Measurements from ENCODE around the gene C12orf75. TPM values are rescaled to one million over a fixed set of nuclear protein-coding genes. Genes with fewer than 3 reads are reported as not detected.
"Not testable (repeated sequence)": the region's sequence is repeated elsewhere in the genome, so short reads cannot be mapped to it uniquely, and the experiment has no call there.

C12orf75 gene
- total RNA-seq, 4 donors from 2014 or later: 17.4 to 28.5 (median 25.3) TPM

DNA sequence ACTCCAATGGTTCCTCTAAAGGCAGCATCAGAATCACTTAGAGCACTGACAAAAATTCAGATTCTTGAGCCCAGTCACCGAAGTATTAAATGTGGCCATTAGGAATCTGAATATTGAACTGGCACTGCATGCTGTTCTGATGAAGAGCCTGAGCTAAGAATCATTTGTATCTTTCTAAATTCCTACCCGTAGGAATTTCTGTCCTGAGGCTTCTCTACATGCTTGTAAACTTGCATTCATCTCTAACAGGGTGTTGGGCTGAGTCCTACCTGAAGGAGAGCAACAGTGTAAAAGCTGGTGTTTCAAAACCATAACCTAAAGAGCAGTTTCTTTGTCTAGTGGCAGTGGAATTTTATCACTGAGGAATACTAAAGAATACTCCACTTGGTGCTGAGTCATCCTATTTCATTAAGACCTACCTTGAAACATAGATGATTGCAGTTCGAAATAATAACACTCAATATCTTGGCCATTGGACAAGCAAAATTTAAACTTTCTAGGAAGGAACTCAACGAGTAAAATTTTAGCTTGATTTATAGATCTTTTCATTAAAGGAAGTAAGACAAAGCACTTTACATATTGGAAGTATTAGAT is 35.5 kb upstream of the C12orf75 start:
- H3K36me3 ChIP-seq: no peaks in the 10 kb centered on the region
- DNase-seq (ENCODE audit: low spot score in 2 of 2): no peak
- 53% methylated on average over 4 of the region's 4 CpGs for WGBS
- TF ChIP-seq, protein P1, sequence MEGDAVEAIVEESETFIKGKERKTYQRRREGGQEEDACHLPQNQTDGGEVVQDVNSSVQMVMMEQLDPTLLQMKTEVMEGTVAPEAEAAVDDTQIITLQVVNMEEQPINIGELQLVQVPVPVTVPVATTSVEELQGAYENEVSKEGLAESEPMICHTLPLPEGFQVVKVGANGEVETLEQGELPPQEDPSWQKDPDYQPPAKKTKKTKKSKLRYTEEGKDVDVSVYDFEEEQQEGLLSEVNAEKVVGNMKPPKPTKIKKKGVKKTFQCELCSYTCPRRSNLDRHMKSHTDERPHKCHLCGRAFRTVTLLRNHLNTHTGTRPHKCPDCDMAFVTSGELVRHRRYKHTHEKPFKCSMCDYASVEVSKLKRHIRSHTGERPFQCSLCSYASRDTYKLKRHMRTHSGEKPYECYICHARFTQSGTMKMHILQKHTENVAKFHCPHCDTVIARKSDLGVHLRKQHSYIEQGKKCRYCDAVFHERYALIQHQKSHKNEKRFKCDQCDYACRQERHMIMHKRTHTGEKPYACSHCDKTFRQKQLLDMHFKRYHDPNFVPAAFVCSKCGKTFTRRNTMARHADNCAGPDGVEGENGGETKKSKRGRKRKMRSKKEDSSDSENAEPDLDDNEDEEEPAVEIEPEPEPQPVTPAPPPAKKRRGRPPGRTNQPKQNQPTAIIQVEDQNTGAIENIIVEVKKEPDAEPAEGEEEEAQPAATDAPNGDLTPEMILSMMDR (IDR thresholded peaks at IDR 0.05): no peak
- TF ChIP-seq POLR2A (IDR thresholded peaks at IDR 0.05) (no peak), EP300 (IDR thresholded peaks at IDR 0.05) (no peak), POLR2AphosphoS5 (IDR thresholded peaks at IDR 0.05) (no peak)
- peaks cover 9% of the 10 kb centered on the region for H3K4me1 ChIP-seq
- H3K9me3 ChIP-seq: no peaks in the 10 kb centered on the region
- no peak overlapping the region for H3K27ac ChIP-seq
- H3K4me3 ChIP-seq: no peak overlapping the region
- no peaks in the 10 kb centered on the region for H3K27me3 ChIP-seq

DNA sequence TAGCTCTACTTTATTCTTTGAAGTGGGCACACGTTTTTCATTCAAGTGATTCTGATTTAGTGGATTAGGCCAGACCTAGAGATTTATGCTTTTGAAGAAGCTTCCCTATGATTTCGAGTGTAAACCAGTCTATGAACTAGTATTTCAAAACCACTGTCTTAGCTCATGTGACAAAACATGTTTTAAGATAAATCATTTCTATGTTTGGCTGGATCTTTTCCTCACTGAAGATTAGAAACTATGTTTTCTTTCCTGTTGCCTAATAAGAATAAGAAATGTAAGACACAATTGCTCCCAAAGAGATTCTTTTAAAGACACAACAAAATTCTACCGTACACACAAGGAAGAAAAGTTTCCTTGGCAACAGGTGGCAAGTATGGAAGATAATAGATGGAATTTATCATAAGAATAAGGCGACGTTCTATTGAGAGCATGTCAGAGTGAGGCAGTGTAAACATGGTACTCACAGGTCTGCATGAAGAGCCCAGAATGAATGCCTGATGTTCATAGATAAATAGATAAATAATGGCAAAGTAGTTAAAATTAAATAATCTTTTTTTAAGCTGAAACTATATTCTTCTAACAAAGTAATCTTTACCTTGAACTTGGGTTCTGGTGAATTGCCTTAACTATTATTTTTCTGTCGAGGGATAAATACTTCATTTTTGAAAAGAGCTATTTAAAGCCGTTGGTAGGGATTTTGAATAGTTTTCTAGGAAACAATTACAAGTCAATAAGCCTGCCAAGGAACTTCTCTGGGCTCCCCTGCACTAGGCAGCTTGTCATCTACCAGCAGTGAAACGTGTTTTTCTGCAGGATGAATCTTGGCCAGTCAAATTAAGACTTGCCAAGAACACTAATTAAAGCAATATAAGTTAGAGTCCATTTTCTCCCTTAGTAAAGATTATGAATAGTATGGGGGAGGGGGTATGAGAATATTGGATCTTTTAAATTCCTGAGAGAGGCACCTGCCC is 34.1 kb upstream of the C12orf75 start:
- no peaks in the 10 kb centered on the region for H3K9me3 ChIP-seq
- WGBS: 31% methylated on average over 8 of the region's 8 CpGs
- DNase-seq (ENCODE audit: low spot score in 2 of 2): no peak
- H3K4me3 ChIP-seq: no peak overlapping the region
- no peaks in the 10 kb centered on the region for H3K27me3 ChIP-seq
- no peak overlapping the region for H3K27ac ChIP-seq
- TF ChIP-seq EP300 (IDR thresholded peaks at IDR 0.05) (no peak), POLR2A (IDR thresholded peaks at IDR 0.05) (no peak), POLR2AphosphoS5 (IDR thresholded peaks at IDR 0.05) (no peak)
- TF ChIP-seq, protein P1 (IDR thresholded peaks at IDR 0.05): no peak
- H3K36me3 ChIP-seq: no peaks in the 10 kb centered on the region
- H3K4me1 ChIP-seq: peaks cover 9% of the 10 kb centered on the region

DNA sequence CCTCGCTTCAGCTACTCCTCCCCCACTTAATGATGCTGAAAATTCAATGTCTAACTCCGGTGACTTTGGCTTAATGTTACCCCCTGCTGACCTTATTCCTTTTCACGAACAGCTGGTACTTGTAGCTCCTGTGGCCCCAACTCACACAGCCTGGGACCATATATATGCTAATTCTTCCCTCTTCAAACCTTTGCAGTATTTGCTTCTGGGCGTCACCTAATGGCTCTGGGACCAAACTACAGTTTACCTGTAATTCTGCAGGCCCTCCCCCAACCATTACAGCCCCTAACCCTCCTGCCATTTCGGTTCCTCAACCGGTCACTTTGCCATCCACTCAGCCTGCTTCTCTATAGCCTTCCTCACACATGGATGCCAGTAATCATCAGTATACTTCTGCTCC is 29.6 kb upstream of the C12orf75 start:
- 95% methylated on average over 6 of the region's 6 CpGs for WGBS
- no peak for DNase-seq (ENCODE audit: low spot score in 2 of 2)
- H3K36me3 ChIP-seq: no peaks in the 10 kb centered on the region
- H3K4me1 ChIP-seq: peaks cover 9% of the 10 kb centered on the region
- no peaks in the 10 kb centered on the region for H3K9me3 ChIP-seq
- no peak overlapping the region for H3K27ac ChIP-seq
- H3K27me3 ChIP-seq: no peaks in the 10 kb centered on the region
- no peak overlapping the region for H3K4me3 ChIP-seq
- TF ChIP-seq POLR2A (IDR thresholded peaks at IDR 0.05) (no peak), POLR2AphosphoS5 (IDR thresholded peaks at IDR 0.05) (no peak), EP300 (IDR thresholded peaks at IDR 0.05) (no peak)
- TF ChIP-seq, protein P1 (IDR thresholded peaks at IDR 0.05): no peak

GRCh38 chr12:105301696-105302095 is 28.8 kb upstream of the C12orf75 start:
- no peaks in the 10 kb centered on the region for H3K27me3 ChIP-seq
- H3K9me3 ChIP-seq: no peaks in the 10 kb centered on the region
- no peaks in the 10 kb centered on the region for H3K36me3 ChIP-seq
- 77% methylated on average over 5 of the region's 5 CpGs for WGBS
- no peak for TF ChIP-seq EP300 (IDR thresholded peaks at IDR 0.05)
- TF ChIP-seq POLR2AphosphoS5 (IDR thresholded peaks at IDR 0.05): no peak
- no peak for TF ChIP-seq POLR2A (IDR thresholded peaks at IDR 0.05)
- TF ChIP-seq, protein P1 (IDR thresholded peaks at IDR 0.05): no peak
- H3K27ac ChIP-seq: no peak overlapping the region
- H3K4me1 ChIP-seq: peaks cover 5% of the 10 kb centered on the region
- H3K4me3 ChIP-seq: no peak overlapping the region
- no peak for DNase-seq (ENCODE audit: low spot score in 2 of 2)

DNA sequence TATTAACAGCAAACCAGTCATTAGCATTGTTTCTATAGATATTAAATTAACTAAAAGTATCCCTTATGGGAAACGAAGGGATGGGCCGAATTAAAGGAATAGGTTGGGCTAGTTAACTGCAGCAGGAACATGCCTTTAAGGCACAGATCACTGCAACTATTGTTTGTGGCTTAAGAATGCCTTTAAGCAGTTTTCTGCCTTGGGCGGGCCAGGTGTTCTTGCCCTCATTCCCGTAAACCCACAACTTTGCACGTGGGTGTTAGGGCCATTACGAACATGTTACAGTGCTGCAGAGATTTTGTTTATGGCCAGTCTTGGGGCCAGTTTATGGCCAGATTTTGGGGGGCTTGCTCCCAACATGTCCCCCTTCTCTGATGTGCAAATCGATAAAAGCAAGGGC is 27.5 kb upstream of the C12orf75 start:
- H3K4me1 ChIP-seq; H3K4me3 ChIP-seq; H3K9me3 ChIP-seq; DNase-seq (ENCODE audit: low spot score in 2 of 2); H3K36me3 ChIP-seq; H3K27ac ChIP-seq; H3K27me3 ChIP-seq: not testable (repeated sequence)
- 96% methylated on average over 7 of the region's 7 CpGs for WGBS

DNA sequence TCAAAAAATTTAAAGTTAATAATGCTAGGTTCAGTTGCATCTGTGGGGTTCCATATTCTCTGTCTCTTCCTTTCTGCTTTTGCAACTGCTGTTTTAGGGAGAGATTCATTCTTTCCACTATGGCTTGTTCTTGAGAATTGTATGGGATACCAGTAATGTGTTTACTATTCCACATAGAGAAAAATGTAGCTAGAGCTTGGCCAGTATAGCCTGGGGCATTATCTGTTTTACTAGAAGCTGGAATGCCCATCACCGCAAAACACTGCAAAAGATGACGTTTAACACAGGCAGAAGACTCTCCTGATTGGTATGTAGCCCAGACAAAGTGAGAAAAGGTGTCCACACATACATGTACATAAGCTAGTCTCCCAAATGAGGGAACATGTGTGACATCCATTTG is 25.9 kb upstream of the C12orf75 start:
- H3K9me3 ChIP-seq; H3K36me3 ChIP-seq; H3K27ac ChIP-seq; H3K4me3 ChIP-seq; H3K27me3 ChIP-seq; H3K4me1 ChIP-seq; DNase-seq (ENCODE audit: low spot score in 2 of 2): not testable (repeated sequence)
- WGBS: 74% methylated on average over 2 of the region's 2 CpGs

DNA sequence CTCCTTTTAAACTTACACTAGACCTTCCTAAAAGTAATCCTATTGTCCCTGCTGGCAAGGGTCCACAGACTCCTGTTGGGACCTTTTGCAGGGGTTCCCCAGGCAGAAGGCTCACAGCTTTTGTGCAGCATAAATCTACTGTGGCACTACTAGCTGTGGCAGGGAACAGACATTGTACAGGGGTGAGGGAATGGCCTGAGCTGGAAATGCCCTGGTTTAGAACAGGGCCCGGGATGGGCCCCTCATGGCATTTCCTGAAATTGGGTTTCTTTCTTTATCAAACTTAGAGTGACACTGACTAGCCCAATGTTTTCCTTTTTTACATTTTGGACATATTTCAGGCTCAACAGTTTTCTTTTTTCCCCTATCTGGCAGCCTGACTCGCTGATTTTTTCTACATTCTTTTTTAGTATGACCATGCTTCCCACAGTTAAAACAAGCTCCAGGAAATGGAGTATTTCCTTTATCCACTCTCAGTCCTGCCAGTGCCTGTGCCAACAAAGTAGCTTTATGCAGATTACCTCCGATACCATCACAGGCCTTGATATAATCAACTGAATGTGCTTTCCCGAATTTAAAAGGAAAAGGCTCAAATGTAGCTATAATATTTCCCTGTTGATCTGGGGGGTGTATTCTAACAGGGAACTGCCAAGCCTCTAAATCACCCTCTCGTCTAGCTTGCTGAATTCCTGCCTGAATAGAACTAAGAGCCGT is 22.7 kb upstream of the C12orf75 start:
- not testable (repeated sequence) for H3K27me3 ChIP-seq; H3K36me3 ChIP-seq; H3K9me3 ChIP-seq; H3K27ac ChIP-seq; DNase-seq (ENCODE audit: low spot score in 2 of 2); H3K4me3 ChIP-seq
- H3K4me1 ChIP-seq: peaks cover 17% of the 10 kb centered on the region
- 18% methylated on average over 6 of the region's 6 CpGs for WGBS

DNA sequence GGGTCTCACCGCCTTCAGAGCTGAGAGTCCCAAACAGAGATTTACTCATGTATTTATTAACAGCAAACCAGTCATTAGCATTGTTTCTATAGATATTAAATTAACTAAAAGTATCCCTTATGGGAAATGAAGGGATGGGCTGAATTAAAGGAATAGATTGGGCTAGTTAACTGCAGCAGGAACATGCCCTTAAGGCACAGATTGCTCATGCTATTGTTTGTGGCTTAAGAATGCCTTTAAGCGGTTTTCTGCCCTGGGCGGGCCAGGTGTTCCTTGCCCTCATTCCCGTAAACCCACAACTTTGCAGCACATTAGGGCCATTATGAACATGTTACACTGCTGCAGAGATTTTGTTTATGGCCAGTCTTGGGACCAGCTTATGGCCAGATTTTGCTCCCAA is 21.7 kb upstream of the C12orf75 start:
- H3K9me3 ChIP-seq; H3K27me3 ChIP-seq; H3K4me3 ChIP-seq; H3K36me3 ChIP-seq; DNase-seq (ENCODE audit: low spot score in 2 of 2); H3K27ac ChIP-seq: not testable (repeated sequence)
- peaks cover 17% of the 10 kb centered on the region for H3K4me1 ChIP-seq
- WGBS: 93% methylated on average over 4 of the region's 4 CpGs
